ENCODE results near the gene RAD51B.

DNA sequence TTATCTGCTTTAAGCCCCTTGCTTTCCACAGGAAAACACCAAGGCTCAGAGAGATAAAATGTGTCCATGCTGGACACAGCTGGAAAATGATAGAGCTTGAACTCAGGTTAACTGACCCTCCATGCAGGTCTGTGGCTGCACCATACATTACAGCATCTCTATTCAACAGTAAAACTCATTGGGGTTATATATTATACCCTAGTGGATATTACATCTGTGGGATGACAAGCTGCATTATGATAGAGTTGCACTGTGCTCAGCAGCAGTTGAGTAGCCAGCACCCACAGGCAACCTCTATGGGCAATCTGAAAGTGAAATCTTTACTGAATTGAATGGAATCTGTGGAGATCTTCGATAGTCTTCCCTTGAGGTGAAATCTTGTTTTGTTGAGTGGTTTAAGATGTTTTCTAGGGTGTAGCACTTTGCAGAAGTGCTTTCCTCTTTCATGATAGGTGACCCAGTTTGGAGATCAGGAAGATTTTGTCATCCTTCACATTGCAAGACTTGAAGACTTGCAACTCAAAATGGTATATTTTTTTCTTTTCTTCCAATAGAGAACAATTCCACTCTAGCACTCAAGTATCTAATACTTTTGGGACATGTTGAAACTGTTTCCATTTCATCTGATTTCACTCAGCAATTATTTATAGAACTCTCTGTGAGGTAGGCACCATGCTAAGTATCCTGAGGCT, 389.2 kb downstream of the RAD51B start:
- TF ChIP-seq REST (IDR thresholded peaks at IDR 0.05; ENCODE audit: insufficient read depth in 1 of 2, low read depth in 2 of 2, low read length in 1 of 2) = no peak
- no peak for TF ChIP-seq CTCF (IDR thresholded peaks at IDR 0.05)
- TF ChIP-seq POLR2AphosphoS5 (IDR thresholded peaks at IDR 0.05; ENCODE audit: low read depth, low read length) = no peak
- TF ChIP-seq TCF7L2 (IDR thresholded peaks at IDR 0.05; ENCODE audit: low read depth, low read length) = no peak
- TF ChIP-seq SIN3A (IDR thresholded peaks at IDR 0.05; ENCODE audit: borderline replicate concordance, insufficient read depth, low read depth, low read length) = no peak
